Midbrain (tissue), 1 donor: ENCODE data around the gene CHRNE.
"Not testable (repeated sequence)": the region's sequence is repeated elsewhere in the genome, so short reads cannot be mapped to it uniquely, and the experiment has no call there.

Experiments used
- DNase-seq: peaks from one replicate; lab custom pipeline; 2025; lab: John Stamatoyannopoulos, UW

Gene CHRNE

DNA sequence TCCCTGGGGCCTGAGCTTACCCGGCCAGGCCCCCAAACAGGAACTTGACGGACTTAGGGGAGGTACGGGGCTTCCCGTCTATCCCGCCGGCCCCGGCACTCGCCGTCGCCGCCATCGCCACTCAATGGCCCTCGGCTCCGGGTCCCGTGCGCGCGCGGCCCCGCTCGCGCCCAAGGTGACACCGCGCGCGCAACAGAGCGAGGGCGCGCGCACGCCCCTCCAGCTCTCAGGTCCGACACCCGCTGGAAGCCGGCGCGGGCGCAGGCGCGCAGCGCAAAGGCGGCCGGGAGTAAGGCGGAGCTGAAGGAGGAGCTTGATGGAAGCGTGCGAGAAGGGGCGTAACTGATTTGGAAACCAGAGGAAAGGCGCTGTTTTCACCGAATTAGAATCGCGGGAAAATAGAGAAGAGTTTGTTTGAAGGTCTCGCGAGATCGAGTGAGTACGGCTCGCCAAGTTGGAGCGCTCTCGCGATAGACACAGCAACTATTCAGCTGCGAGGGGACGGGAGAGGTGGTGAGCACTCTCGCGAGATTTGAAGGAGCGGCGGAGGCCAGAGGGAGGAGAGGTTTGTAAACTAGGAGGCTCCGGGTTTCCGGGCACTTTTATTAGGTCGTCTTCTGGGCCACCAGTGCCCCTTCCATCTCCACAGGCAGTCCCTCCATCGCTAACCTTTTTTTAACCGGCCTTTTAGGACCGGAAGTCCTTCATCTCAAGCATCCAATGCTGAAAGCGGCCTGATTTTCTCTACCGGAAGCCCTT is 37.1 kb upstream of the CHRNE start, which contains the start of the genes RNF167 and SLC25A11:
Gene RNF167, plus strand, starts transcription at position 473 of the 759 bp plus-strand sequence. CDS start 642 bp downstream, outside the sequence.
Gene SLC25A11, minus strand, starts transcription at position 251 of the 759 bp plus-strand sequence. Its CDS starts 136 bp downstream, at position 115.
- DNase-seq: peak; percentile 99

- no peak for DNase-seq
These were observed 36.6 kb upstream of the CHRNE start for GRCh38 chr17:4939546-4939795.

DNA sequence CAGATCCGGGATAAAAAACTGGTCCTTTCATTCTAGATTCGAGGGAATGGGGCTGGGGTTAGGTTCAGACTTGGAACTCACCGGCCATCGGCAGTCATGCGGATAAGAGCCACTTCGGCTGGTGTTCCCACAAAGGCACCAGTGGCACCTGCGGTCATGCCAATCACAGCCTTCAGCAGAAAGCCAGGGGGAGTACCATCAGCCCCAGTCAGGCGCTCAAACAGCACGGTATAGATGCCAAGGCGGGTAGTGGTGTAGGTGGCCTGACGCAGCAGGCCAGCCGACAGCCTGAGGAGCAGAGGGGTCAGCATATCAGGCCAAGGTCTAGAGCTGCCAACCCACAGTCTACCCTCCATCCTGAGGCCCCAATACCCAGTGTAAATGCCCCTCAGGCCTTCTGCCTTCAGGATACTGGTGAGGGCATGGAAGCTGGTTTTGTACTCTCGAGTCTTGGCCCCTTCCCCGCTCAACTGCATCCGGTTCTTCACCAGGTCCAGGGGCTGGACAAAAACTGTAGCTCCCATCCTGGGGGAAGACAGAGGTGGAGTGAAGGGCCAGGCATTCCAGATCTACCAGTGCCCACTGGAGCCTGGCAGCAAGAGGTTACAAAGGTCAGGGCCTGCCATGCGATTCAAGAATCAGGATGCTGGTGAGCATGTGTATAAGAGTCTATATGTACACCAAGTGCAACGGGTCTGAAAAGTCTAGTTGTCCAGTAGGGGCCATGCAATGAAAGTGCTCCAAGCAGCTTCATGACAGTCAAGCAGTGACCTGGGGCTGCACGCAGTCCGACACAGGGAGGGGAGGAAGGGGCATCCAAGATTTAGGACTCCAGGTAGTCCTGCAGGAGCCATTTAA is 36.0 kb upstream of the CHRNE start:
- DNase-seq: no peak

DNA sequence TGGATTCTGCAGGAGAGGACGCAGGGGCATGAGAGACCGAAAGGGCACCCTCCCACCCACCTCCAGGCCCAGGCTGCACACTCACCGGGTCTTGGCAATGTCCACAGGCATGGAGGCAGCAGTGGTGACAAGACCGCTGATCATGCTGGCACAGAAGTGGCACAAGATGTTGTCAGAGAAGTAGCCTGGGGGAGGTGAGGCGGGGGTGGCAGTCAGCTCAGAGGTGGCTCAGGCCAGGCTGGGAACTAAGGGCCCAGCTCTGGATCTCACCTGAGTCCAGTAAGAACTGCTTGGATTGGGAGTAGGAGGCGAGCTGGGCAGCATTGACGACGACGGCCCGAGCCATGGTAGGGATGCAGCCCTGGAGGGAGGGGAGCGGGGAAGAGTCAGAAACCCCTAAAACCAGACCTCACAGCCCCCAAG is 35.2 kb upstream of the CHRNE start:
- no peak for DNase-seq

- DNase-seq: no peak
These were observed 34.7 kb upstream of the CHRNE start for GRCh38 chr17:4937553-4937952.

DNA sequence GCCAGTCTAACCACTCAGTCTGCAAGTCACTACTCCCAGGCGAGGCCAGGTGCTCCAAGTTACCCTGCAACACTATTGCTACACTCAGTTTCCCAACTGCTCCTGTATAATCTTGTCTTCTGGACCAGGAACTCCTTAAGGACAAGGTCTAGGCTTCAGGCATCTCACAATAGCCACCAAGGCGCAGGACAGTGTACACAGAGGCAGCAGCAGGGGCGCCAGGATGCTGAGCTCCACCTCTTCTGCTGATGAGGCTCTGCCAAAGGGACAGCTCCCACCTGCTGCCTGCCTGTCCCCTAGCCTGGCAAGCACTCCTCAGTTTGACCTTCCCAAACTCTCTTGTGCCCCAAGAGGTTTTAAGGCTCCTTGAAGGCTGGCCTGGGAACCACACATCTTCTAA is 33.5 kb upstream of the CHRNE start:
- no peak for DNase-seq

DNA sequence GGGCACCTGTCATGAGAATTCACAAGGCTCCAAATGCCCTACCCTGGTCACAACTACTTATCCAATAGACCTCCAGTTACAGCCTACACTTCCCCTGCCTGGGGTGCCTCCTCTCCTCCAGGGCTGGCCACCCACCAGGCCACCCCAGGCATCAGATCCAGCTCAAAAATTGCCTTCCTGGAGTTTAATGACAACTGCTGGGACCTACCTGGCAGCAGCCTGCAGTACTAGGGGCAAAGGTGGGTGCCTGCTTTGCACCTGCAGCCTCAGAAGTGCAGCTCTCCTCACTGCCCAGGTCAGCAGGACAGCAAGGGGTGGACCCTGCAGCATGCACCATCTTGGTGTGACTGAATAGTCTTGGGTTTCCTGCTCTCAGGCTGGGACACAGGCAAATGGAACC is 32.8 kb upstream of the CHRNE start:
- DNase-seq: no peak

- no peak for DNase-seq
These were observed 31.5 kb upstream of the CHRNE start for GRCh38 chr17:4934173-4934979.

GRCh38 chr17:4933646-4934045 is 30.7 kb upstream of the CHRNE start:
- no peak for DNase-seq

DNA sequence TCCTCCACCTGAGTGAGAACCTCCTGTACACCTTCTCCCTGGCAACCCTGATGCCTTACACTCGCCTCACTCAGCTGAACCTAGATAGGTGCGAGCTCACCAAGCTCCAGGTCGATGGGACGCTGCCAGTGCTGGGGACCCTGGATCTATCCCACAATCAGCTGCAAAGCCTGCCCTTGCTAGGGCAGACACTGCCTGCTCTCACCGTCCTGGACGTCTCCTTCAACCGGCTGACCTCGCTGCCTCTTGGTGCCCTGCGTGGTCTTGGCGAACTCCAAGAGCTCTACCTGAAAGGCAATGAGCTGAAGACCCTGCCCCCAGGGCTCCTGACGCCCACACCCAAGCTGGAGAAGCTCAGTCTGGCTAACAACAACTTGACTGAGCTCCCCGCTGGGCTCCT is 29.9 kb upstream of the CHRNE start:
- DNase-seq: no peak

DNA sequence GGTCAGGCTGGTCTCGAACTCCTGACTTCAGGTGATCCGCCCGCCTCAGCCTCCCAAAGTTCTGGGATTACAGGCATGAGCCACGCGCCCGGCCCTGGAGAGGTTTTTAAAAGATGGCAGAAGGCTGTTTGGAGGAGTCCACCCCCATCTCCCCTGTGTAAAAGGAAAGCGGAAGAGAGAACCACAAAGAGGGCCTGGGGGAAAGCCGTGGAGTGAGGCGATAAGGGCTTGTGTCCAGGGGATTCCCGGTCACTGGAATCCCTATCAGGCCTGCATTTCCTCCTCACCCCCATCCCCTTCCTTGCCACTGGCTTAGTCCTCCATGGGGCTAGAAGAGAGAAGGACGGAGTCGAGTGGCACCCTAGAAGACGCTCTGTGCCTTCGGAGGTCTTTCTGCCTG is 29.1 kb upstream of the CHRNE start, which contains the start of gene GP1BA:
Gene GP1BA, plus strand, starts transcription at position 315 of the 400 bp plus-strand sequence. CDS start 328 bp downstream, outside the sequence.
- DNase-seq: no peak

DNA sequence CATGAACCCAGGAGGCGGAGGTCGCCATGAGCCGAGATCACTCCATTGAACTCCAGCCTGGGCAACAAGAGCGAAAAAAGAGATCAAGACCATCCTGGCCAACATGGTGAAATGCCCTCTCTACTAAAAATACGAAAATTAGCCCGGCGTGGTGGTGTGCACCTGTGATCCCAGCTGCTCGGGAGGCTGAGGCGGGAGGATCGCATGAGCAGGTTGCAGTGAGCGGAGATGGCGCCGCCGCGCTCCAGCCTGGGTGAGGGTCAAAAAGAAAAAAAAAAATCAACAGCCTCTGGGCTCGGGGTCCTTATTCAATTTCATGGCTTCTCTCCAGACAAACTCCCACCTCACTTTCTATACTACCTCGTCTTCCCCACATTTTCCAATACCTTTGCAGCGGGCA is 26.0 kb upstream of the CHRNE start:
- no peak for DNase-seq

- not testable (repeated sequence) for DNase-seq
These were observed 23.9 kb upstream of the CHRNE start for GRCh38 chr17:4926577-4927335.

DNA sequence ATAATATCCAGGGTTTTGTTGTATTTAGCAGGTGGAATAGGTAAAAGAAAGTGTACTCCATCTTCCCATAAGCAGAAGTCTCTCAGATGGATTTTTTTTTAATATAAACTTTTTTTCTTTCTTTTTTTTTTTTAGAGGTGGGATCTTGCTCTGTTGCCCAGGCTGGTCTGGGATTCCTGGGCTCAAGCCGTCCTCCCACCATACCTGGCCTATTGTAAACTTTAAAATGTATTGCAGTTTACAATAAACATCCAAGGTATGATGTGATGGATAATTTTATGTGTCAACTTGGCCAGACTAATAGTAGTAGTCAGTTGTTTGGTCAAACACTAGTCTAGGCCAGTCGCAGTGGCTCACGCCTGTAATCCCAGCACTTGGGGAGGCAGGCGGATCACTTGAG is 18.4 kb upstream of the CHRNE start:
- DNase-seq: no peak

DNA sequence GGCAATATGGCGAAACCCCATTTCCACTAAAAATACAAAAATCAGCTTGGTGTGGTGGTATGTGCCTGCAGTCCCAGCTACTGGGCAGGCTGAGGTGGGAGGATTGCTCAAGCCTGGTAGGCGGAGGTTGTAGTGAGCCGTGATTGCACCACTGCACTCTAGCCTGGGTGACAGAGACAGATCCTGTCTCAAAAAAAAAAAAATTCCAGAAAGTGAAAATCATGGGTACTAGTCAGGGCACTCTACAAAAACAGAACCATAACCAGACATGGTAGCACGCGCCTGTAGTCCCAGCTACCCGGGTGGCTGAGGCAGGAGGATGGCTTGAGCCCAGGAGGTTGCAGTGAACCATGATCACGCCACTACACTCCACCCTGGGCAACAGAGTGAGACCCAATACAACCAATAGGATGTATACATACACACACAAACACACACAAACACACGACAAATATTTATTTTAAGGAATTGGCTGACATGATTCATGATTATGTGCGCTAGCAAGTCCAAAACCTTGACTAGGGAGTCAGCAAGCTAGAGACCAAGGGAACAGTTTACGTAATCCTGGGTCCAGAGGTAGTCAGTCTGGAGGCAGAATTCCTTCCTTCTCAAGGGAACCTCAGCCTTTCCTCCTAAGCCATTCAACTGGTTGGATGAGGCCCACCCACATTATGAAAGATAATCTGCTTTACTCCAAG is 17.6 kb upstream of the CHRNE start:
- no peak for DNase-seq

DNA sequence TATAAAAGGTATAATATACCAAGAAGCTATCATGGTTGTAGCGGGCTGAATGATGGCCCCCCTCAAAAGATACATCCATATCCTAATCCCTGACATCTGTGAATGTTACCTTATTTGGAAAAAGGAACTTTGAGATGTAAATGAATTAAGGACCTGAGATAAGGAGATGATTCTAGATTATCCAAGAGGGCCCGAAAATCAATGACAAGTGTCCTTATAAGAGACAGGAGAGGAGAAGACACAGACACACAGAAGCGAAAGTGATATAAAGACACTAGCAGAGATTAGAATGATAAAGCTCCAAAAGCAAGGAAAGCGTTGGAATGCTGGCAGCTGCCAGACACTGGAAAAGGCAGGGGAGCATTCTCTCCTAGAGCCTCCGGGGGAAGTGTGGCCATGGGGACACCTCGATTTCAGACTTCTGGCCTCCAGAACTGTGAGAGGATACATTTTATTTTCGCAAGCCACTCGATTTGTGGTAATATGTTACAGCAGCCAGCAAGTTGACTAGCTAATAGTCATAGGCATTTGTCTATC is 16.7 kb upstream of the CHRNE start:
- no peak for DNase-seq

- DNase-seq: not testable (repeated sequence)
These were observed 11.7 kb upstream of the CHRNE start for GRCh38 chr17:4914551-4914950.

DNA sequence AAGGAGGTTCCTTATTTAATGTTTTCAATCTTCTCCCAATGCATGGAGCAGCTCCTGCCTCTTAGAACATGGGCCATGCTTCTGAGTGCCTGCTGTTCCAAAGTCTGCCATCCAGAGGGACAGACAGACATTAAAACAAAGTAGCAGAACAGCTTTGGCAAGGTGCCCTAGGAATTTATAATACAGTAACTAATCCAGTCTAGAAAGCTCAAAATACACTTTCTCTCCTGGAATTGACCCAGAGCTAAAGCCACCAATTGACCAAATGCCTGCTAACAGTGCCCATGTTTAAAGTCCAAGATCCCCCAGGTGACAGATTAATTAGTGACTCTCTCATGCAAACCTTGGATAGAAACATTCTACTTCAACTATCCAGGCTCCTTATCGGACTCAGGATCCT is 11.1 kb upstream of the CHRNE start:
- DNase-seq: no peak

DNA sequence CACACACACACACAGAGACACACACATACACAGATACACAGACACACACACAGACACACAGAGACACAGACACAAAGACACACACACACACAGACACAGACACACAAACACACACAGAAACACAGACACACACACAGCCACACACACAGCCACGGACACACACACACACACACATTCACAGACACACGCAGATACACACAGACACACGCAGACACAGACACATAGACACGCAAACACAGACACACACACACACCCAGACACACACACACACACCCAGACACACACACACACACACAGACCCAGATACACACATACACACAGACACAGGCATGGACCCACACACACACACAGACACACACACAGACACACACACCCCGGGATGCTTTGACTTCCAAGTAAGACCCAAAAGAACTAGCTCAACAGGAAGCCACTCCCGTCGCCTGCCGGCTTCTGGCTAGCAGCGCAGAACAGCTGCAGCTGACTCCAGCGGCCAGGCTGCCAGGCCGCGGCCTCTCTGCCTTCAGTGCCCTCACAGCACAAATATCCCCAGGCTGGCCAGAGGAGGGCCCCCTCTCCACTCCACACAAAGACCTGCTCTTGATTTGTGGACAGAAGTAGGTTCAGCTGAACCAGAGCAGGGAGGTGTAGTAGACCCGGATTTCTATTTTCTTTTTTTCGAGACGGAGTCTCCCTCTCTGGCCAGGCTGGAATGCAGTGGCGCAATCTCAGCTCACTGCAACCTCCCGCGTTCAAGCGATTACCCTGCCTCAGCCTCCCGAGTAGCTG is 6.0 kb upstream of the CHRNE start:
- peak; percentile 84 for DNase-seq

- no peak for DNase-seq
These were observed 5.4 kb upstream of the CHRNE start for GRCh38 chr17:4908301-4908700.
